B cell (primary cell): ENCODE data around the gene ABCG1. TPM values are rescaled to one million over a fixed set of nuclear protein-coding genes. Genes with fewer than 3 reads are reported as not detected.

ENCODE experiments used
- ATAC-seq: fragments of 200-7000 bp; cut with Tn5 transposase; one replicate; pipeline ENCODE4 v1.10.0; 2021; ENCODE audit warnings: low read depth, mild to moderate bottlenecking, moderate number of reproducible peaks, moderate library complexity
- CTCF ChIA-PET: fragments of 350-600 bp; sonication (Branson Sonifier 250); formaldehyde crosslinking; loops from one replicate; lab custom pipeline; 2021; ENCODE audit warnings: antibody characterized with exemption, inconsistent platforms; lab: Charles Lee
- POLR2A ChIA-PET: fragments of 350-600 bp; sonication (Branson Sonifier 250); formaldehyde crosslinking; loops from one replicate; lab custom pipeline; 2021; ENCODE audit warnings: antibody characterized with exemption; lab: Charles Lee
- DNase-seq: peaks from one replicate; pipeline ENCODE4 v3.0.0; 2013
- H2AFZ ChIP-seq: 2 replicates; pipeline ENCODE4 v1.6.1; 2012; ENCODE audit warnings: mild to moderate bottlenecking, low read depth, low read length; ENCODE audit not compliant: insufficient read depth, poor library complexity, severe bottlenecking
- H3K27ac ChIP-seq, 2 donors: 1 replicate in 1 of 2; 2 replicates in 1 of 2; pipeline ENCODE4 v1.5.1; 2012 to 2013; ENCODE audit warnings: low read length in 2 of 2, mild to moderate bottlenecking in 2 of 2, moderate library complexity in 1 of 2
- H3K27me3 ChIP-seq, 4 experiments: fragments of 200-600 bp in 1 of 4; sonication (generic) in 1 of 4; replicated peaks in 1 of 4; 1 replicate in 2 of 4; 2 replicates in 2 of 4; pipeline versions ENCODE4 v1.6.1 to v1.7.0; 2013 to 2016; ENCODE audit warnings: low read length in 3 of 4, mild to moderate bottlenecking in 2 of 4, mixed read lengths in 1 of 4, moderate library complexity in 1 of 4; ENCODE audit not compliant: insufficient read depth in 4 of 4, control insufficient read depth in 3 of 4; ENCODE audit errors: control extremely low read depth in 1 of 4
- H3K36me3 ChIP-seq, 2 experiments: replicated peaks in 1 of 2; 1 replicate in 1 of 2; 2 replicates in 1 of 2; pipeline versions ENCODE4 v1.6.1 to v1.7.1; 2013; ENCODE audit warnings: low read length in 1 of 2; ENCODE audit not compliant: insufficient read depth in 2 of 2, control insufficient read depth in 1 of 2; ENCODE audit errors: control extremely low read depth in 1 of 2, extremely low read depth in 1 of 2
- H3K4me1 ChIP-seq, 2 donors: fragments of 200-600 bp in 1 of 2; sonication (generic) in 1 of 2; 1 replicate in 1 of 2; 2 replicates in 1 of 2; pipeline versions ENCODE4 v1.5.1 to v1.6.1; 2013 to 2017; ENCODE audit warnings: low read length in 2 of 2; ENCODE audit not compliant: control insufficient read depth in 2 of 2, insufficient read depth in 2 of 2
- H3K4me2 ChIP-seq: replicated peaks from 2 replicates; pipeline ENCODE3; 2012; ENCODE audit warnings: mild to moderate bottlenecking, low read depth, low read length; ENCODE audit not compliant: poor library complexity, severe bottlenecking
- H3K4me3 ChIP-seq, 5 experiments: fragments of 200-600 bp in 1 of 5; sonication (generic) in 1 of 5; 1 replicate in 3 of 5; 2 replicates in 2 of 5; pipeline versions ENCODE4 v1.5.1 to v1.7.0; 2011 to 2016; ENCODE audit warnings: low read length in 4 of 5, mild to moderate bottlenecking in 4 of 5, low read depth in 2 of 5, control low read depth in 1 of 5, moderate library complexity in 1 of 5; ENCODE audit not compliant: insufficient read depth in 1 of 5; ENCODE audit errors: control extremely low read depth in 1 of 5, extremely low read depth in 1 of 5
- H3K79me2 ChIP-seq: fragments of 200-600 bp; sonication (generic); one replicate; pipeline ENCODE4 v1.6.0; 2016; ENCODE audit warnings: low read length; ENCODE audit not compliant: control insufficient read depth, insufficient read depth
- H3K9ac ChIP-seq: fragments of 200-600 bp; sonication (generic); 2 replicates; pipeline ENCODE4 v1.6.1; 2017; ENCODE audit warnings: mild to moderate bottlenecking, low read length, moderate library complexity
- H3K9me3 ChIP-seq, 3 donors: one replicate each; pipeline versions ENCODE4 v1.6.1 to v1.7.1; 2013; ENCODE audit warnings: low read length in 2 of 3; ENCODE audit not compliant: control insufficient read depth in 2 of 3, insufficient read depth in 1 of 3; ENCODE audit errors: control extremely low read depth in 1 of 3
- H4K20me1 ChIP-seq: 2 replicates; pipeline ENCODE4 v1.6.0; 2012; ENCODE audit warnings: mild to moderate bottlenecking, low read length; ENCODE audit not compliant: insufficient read depth, control insufficient read depth, poor library complexity, severe bottlenecking
- H3K27ac Mint-ChIP-seq: one replicate; pipeline ENCODE4 v1.8.0; 2021; ENCODE audit warnings: mixed read lengths
- H3K27me3 Mint-ChIP-seq: one replicate; pipeline ENCODE4 v1.8.0; 2021; ENCODE audit warnings: mixed read lengths
- H3K4me1 Mint-ChIP-seq: one replicate; pipeline ENCODE4 v1.8.0; 2021; ENCODE audit warnings: mixed read lengths
- H3K4me3 Mint-ChIP-seq: one replicate; pipeline ENCODE4 v1.8.0; 2021; ENCODE audit warnings: mixed read lengths
- H3K9me3 Mint-ChIP-seq: one replicate; pipeline ENCODE4 v1.8.0; 2022; ENCODE audit warnings: mixed read lengths; ENCODE audit not compliant: insufficient read depth
- EZH2 ChIP-seq: IDR thresholded peaks from 2 replicates; pipeline ENCODE4 v1.6.1; 2012; ENCODE audit warnings: borderline replicate concordance, low read depth, mild to moderate bottlenecking, moderate library complexity, low read length; ENCODE audit not compliant: insufficient read depth, poor library complexity, severe bottlenecking
- WGBS: methylation state at CpG from one replicate; pipeline ENCODE4 v1.1.5; 2013; ENCODE audit warnings: missing lambda C conversion rate; ENCODE audit not compliant: insufficient coverage; 5-methylcytosine and 5-hydroxymethylcytosine counted together
- intact Hi-C: fragments of 100-400 bp; cut with micrococcal nuclease; formaldehyde crosslinking; loops from one replicate; pipeline ENCODE4 v1.10.0; 2022
- polyA plus RNA-seq: library from polyadenylated mRNA; depleted of rRNA; stranded (reverse); fragments of >200 nt; gene quantifications from 2 replicates; pipeline ENCODE4 v1.2.3, GENCODE V29; 2012
- total RNA-seq, 2 donors: library from RNA; stranded (reverse); fragments of 120-200 nt in 1 of 2; gene quantifications; 1 replicate in 1 of 2; 2 replicates in 1 of 2; pipeline versions ENCODE4 v1.2.3 to v1.2.4, GENCODE V29; 2013 to 2022
- TF ChIP-seq, protein P1 (sequence below): fragments of 200-600 bp; IDR thresholded peaks from one replicate; pipeline ENCODE4 v1.8.0; 2022; ENCODE audit warnings: antibody characterized with exemption, mild to moderate bottlenecking

ABCG1 gene
- total and polyA plus RNA-seq, 2 donors (not counting 1 experiment from before 2014, with no cell fraction given): 8.7 to 27.5 TPM

DNA sequence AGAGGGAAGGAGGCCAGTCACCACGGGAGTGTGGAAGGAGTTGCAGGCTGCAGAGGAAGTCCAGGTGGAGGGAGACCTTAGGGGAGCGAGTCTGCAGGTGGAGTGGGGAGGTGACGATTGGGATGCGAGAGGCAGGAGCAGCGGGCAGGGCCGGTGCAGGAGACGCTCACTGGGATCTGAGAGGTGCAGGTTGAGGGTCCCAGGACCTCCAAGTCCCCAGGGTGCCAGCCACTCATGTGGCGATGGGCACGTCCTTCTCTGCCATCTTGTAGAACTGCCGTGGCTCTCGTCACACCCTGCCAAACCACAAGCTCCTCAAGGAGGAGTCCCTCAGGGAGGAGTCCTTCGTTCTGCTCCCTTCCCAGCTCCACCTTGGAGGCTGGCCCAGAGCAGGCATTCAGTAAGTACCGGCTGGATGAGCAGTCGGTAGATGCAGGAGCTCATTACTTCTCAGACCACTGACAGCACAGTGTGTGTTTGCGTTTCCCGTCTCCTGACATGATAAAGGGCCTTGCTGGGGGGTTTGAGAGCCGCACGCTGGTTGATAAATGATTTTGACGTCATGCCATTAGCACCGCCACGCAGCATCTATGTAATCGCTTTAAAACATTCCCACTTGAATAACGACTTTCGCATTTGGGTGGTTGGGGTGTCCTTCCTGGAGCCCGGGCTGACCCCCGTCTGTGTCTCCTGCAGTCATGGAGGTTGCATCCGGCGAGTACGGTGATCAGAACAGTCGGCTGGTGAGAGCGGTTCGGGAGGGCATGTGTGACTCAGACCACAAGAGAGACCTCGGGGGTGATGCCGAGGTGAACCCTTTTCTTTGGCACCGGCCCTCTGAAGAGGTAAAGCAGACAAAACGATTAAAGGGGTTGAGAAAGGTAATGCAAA lies 68.5 kb downstream of the ABCG1 start:
- Histone ChIP-seq H3K27me3 (no peaks in the 10 kb centered on the region), H2AFZ (no peak overlapping the region), H3K4me2 (no peak overlapping the region), H3K27ac (no peak overlapping the region), H3K4me3 (no peak overlapping the region), H3K36me3 (peaks cover 0 to 72% of the 10 kb centered on the region in 2 experiments), H3K4me1 (peaks cover 15 to 22% of the 10 kb centered on the region in 2 donors), H3K79me2 (no peaks in the 10 kb centered on the region), H4K20me1 (peaks cover 10% of the 10 kb centered on the region), H3K9me3 (no peaks in the 10 kb centered on the region), H3K9ac (no peak overlapping the region)
- ChIA-PET POLR2A (no interaction called here), CTCF (no interaction called here)
- Mint-ChIP-seq H3K9me3 (no peaks in the 10 kb centered on the region), H3K27ac (no peak overlapping the region), H3K4me1 (peaks cover 20% of the 10 kb centered on the region), H3K27me3 (no peaks in the 10 kb centered on the region), H3K4me3 (no peak overlapping the region)
- DNase-seq (no peak), ATAC-seq (no peak)
- WGBS: 95% methylated on average over 34 of the region's 36 CpGs
- intact Hi-C loops: no loop called here
- TF ChIP-seq, protein P1, sequence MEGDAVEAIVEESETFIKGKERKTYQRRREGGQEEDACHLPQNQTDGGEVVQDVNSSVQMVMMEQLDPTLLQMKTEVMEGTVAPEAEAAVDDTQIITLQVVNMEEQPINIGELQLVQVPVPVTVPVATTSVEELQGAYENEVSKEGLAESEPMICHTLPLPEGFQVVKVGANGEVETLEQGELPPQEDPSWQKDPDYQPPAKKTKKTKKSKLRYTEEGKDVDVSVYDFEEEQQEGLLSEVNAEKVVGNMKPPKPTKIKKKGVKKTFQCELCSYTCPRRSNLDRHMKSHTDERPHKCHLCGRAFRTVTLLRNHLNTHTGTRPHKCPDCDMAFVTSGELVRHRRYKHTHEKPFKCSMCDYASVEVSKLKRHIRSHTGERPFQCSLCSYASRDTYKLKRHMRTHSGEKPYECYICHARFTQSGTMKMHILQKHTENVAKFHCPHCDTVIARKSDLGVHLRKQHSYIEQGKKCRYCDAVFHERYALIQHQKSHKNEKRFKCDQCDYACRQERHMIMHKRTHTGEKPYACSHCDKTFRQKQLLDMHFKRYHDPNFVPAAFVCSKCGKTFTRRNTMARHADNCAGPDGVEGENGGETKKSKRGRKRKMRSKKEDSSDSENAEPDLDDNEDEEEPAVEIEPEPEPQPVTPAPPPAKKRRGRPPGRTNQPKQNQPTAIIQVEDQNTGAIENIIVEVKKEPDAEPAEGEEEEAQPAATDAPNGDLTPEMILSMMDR: no peak
- TF ChIP-seq EZH2: no peak

DNA sequence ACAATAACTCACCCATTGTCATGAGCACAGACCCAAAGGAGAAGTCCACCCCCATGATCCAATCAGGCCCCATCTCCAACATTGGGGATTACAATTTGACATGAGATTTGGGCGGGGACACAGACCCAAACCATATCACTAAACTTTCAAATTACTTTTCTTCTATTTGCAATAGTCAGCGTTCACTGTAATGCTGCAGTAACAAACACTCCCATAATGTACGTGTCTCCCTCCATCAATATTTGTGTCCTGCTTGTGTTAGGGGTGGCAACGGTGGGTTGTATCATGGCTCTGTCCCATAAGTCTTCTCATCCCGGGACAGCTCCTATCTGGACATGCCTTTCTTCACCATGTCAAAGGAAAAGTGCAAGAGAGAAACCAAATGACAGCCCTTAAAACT lies 70.0 kb downstream of the ABCG1 start:
- H3K79me2 ChIP-seq: no peaks in the 10 kb centered on the region
- POLR2A ChIA-PET: no interaction called here
- H3K36me3 ChIP-seq: peaks cover 0 to 74% of the 10 kb centered on the region in 2 experiments
- ATAC-seq (no peak), DNase-seq (no peak)
- 89% methylated on average over 3 of the region's 5 CpGs for WGBS
- H3K4me2 ChIP-seq: no peak overlapping the region
- H3K27ac ChIP-seq: no peak overlapping the region
- H3K9me3 Mint-ChIP-seq: no peaks in the 10 kb centered on the region
- H3K4me3 ChIP-seq: no peak overlapping the region
- no peak overlapping the region for H3K9ac ChIP-seq
- intact Hi-C loops: no loop called here
- no peaks in the 10 kb centered on the region for H3K27me3 ChIP-seq
- TF ChIP-seq, protein P1: no peak
- peaks cover 18% of the 10 kb centered on the region for H3K4me1 Mint-ChIP-seq
- H4K20me1 ChIP-seq: peaks cover 10% of the 10 kb centered on the region
- H2AFZ ChIP-seq: no peak overlapping the region
- no peak overlapping the region for H3K4me3 Mint-ChIP-seq
- no peaks in the 10 kb centered on the region for H3K27me3 Mint-ChIP-seq
- peaks cover 15 to 22% of the 10 kb centered on the region in 2 donors for H3K4me1 ChIP-seq
- CTCF ChIA-PET: no interaction called here
- H3K9me3 ChIP-seq: no peaks in the 10 kb centered on the region
- no peak overlapping the region for H3K27ac Mint-ChIP-seq
